Measurements from ENCODE around the gene PTGR3. TPM values are rescaled to one million over a fixed set of nuclear protein-coding genes. Genes with fewer than 3 reads are reported as not detected.

The PTGR3 gene
- total RNA-seq, 2 donors from 2014 or later = 43.4 to 59.1 TPM

GRCh38 chr18:75172299-75173124 is 36.4 kb downstream of the PTGR3 start:
- intact Hi-C loops (cut with DNase I) = no loop called here
- Histone ChIP-seq H3K27ac (no peak overlapping the region), H3K4me3 (no peak overlapping the region), H3K9ac (ENCODE audit: low read depth in 2 of 2, low read length in 2 of 2) (no peak overlapping the region), H3K27me3 (no peaks in the 10 kb centered on the region), H3K36me3 (no peaks in the 10 kb centered on the region), H3K9me3 (no peaks in the 10 kb centered on the region), H3K4me1 (no peaks in the 10 kb centered on the region)
- TF ChIP-seq CTCF (IDR thresholded peaks at IDR 0.05) = no peak
- DNase-seq = no peak

GRCh38 chr18:75170916-75171315 is 38.0 kb downstream of the PTGR3 start:
- no peak for DNase-seq
- Histone ChIP-seq H3K27me3 (no peaks in the 10 kb centered on the region), H3K4me3 (no peak overlapping the region), H3K4me1 (no peaks in the 10 kb centered on the region), H3K36me3 (no peaks in the 10 kb centered on the region), H3K9ac (ENCODE audit: low read depth in 2 of 2, low read length in 2 of 2) (no peak overlapping the region), H3K9me3 (no peaks in the 10 kb centered on the region), H3K27ac (no peak overlapping the region)
- no peak for TF ChIP-seq CTCF (IDR thresholded peaks at IDR 0.05)
- intact Hi-C loops (cut with DNase I) = no loop called here

GRCh38 chr18:75170022-75170789 is 38.7 kb downstream of the PTGR3 start:
- Histone ChIP-seq H3K4me3 (no peak overlapping the region), H3K9me3 (no peaks in the 10 kb centered on the region), H3K9ac (ENCODE audit: low read depth in 2 of 2, low read length in 2 of 2) (no peak overlapping the region), H3K27me3 (no peaks in the 10 kb centered on the region), H3K27ac (no peak overlapping the region), H3K36me3 (no peaks in the 10 kb centered on the region), H3K4me1 (no peaks in the 10 kb centered on the region)
- intact Hi-C loops (cut with DNase I) = no loop called here
- TF ChIP-seq CTCF (IDR thresholded peaks at IDR 0.05) = no peak
- no peak for DNase-seq

- Histone ChIP-seq H3K9ac (ENCODE audit: low read depth in 2 of 2, low read length in 2 of 2) (no peak overlapping the region), H3K4me3 (no peak overlapping the region), H3K27me3 (no peaks in the 10 kb centered on the region), H3K9me3 (no peaks in the 10 kb centered on the region), H3K36me3 (no peaks in the 10 kb centered on the region), H3K4me1 (no peaks in the 10 kb centered on the region), H3K27ac (no peak overlapping the region)
- no peak for DNase-seq
- no peak for TF ChIP-seq CTCF (IDR thresholded peaks at IDR 0.05)
- intact Hi-C loops (cut with DNase I) = loop anchor here (10.0 kb wide), 1 partner anchor 315 kb away; no protein-coding TSS in a partner anchor
Observed at GRCh38 chr18:75169411-75169810, 39.5 kb downstream of the PTGR3 start.

GRCh38 chr18:75168619-75169018 is 40.3 kb downstream of the PTGR3 start:
- TF ChIP-seq CTCF (IDR thresholded peaks at IDR 0.05) = no peak
- no peak for DNase-seq
- Histone ChIP-seq H3K27ac (no peak overlapping the region), H3K36me3 (no peaks in the 10 kb centered on the region), H3K9ac (ENCODE audit: low read depth in 2 of 2, low read length in 2 of 2) (no peak overlapping the region), H3K9me3 (no peaks in the 10 kb centered on the region), H3K4me1 (no peaks in the 10 kb centered on the region), H3K27me3 (no peaks in the 10 kb centered on the region), H3K4me3 (no peak overlapping the region)
- intact Hi-C loops (cut with DNase I) = loop anchor here (10.0 kb wide), 1 partner anchor 316 kb away; no protein-coding TSS in a partner anchor
